ENCODE data around the gene ATAD2B.

DNA sequence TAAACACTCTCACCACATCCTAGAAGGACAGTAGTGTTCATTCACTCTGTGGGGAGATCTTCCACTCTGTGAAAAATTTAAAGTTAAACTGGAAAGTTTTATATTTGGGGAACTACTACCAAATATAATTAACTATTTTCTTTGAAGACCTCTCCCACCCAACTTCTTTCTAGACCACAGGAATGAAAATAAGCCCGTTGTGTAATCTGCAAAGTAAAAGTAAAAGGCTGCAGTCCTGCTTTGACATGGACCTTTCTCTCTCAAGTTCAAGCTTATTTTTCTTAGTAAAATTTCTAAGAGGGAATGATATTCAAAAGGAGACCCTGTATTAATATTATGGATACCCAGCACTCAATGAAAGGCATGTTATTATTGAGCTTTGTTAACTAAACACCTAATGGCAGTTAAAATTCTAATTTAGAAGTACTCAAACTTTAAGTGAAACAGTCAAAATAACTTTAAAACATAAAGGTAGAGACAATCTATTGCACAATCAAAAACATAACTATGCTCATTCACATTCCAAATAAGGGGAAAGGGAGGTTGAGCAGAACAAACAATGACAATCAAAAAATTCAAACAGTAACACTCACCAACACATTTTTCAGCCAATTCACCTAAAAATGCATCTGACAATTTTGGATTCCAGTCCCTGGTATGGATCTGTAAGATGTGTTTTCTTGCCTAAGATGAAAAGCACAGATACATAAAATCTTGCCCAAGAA, 98.5 kb downstream of the ATAD2B start:
- TF ChIP-seq, protein P1, sequence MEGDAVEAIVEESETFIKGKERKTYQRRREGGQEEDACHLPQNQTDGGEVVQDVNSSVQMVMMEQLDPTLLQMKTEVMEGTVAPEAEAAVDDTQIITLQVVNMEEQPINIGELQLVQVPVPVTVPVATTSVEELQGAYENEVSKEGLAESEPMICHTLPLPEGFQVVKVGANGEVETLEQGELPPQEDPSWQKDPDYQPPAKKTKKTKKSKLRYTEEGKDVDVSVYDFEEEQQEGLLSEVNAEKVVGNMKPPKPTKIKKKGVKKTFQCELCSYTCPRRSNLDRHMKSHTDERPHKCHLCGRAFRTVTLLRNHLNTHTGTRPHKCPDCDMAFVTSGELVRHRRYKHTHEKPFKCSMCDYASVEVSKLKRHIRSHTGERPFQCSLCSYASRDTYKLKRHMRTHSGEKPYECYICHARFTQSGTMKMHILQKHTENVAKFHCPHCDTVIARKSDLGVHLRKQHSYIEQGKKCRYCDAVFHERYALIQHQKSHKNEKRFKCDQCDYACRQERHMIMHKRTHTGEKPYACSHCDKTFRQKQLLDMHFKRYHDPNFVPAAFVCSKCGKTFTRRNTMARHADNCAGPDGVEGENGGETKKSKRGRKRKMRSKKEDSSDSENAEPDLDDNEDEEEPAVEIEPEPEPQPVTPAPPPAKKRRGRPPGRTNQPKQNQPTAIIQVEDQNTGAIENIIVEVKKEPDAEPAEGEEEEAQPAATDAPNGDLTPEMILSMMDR (IDR thresholded peaks at IDR 0.05) = no peak
- no peak for TF ChIP-seq ZFX (IDR thresholded peaks at IDR 0.05; ENCODE audit: borderline replicate concordance)
